HCT116 (cell line): ENCODE results near the gene C12orf43.

Source experiments
- CTCF ChIP-seq, 3 experiments: fragments of 200-600 bp in 1 of 3; sonication (generic) in 1 of 3; IDR thresholded peaks in 2 of 3; conservative IDR thresholded peaks in 1 of 3; 2 replicates each; pipeline ENCODE4 v1.5.1; 2012 to 2017; ENCODE audit warnings: low read depth in 2 of 3, low read length in 2 of 3, antibody characterized with exemption in 1 of 3, borderline replicate concordance in 1 of 3, control low read depth in 1 of 3, mild to moderate bottlenecking in 1 of 3, mixed read lengths in 1 of 3, mixed run types in 1 of 3, moderate library complexity in 1 of 3; ENCODE audit not compliant: insufficient read depth in 1 of 3
- RAD21 ChIP-seq: IDR thresholded peaks from 2 replicates; pipeline ENCODE4 v1.6.1; 2012; ENCODE audit warnings: low read depth, mild to moderate bottlenecking

GRCh38 chr12:121017966-121018491 is 1.7 kb upstream of the C12orf43 start:
- no peak for TF ChIP-seq RAD21
- no peak for TF ChIP-seq CTCF (IDR thresholded peaks at IDR 0.05 in 2 of 3, conservative IDR thresholded peaks at IDR 0.05 in 1 of 3; ENCODE audit: borderline replicate concordance in 1 of 3, insufficient read depth in 1 of 3, low read depth in 2 of 3, low read length in 2 of 3)
